HPDE6-E6E7 (cell line): ENCODE results near the gene SEMA6C.
"Not testable (repeated sequence)": the region's sequence is repeated elsewhere in the genome, so short reads cannot be mapped to it uniquely, and the experiment has no call there.

Source experiments
- DNase-seq: peaks from one replicate; pipeline ENCODE4 v3.0.0; 2011; ENCODE audit warnings: missing footprints; ENCODE audit errors: extremely low spot score

The SEMA6C gene, protein sequence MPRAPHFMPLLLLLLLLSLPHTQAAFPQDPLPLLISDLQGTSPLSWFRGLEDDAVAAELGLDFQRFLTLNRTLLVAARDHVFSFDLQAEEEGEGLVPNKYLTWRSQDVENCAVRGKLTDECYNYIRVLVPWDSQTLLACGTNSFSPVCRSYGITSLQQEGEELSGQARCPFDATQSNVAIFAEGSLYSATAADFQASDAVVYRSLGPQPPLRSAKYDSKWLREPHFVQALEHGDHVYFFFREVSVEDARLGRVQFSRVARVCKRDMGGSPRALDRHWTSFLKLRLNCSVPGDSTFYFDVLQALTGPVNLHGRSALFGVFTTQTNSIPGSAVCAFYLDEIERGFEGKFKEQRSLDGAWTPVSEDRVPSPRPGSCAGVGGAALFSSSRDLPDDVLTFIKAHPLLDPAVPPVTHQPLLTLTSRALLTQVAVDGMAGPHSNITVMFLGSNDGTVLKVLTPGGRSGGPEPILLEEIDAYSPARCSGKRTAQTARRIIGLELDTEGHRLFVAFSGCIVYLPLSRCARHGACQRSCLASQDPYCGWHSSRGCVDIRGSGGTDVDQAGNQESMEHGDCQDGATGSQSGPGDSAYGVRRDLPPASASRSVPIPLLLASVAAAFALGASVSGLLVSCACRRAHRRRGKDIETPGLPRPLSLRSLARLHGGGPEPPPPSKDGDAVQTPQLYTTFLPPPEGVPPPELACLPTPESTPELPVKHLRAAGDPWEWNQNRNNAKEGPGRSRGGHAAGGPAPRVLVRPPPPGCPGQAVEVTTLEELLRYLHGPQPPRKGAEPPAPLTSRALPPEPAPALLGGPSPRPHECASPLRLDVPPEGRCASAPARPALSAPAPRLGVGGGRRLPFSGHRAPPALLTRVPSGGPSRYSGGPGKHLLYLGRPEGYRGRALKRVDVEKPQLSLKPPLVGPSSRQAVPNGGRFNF

DNA sequence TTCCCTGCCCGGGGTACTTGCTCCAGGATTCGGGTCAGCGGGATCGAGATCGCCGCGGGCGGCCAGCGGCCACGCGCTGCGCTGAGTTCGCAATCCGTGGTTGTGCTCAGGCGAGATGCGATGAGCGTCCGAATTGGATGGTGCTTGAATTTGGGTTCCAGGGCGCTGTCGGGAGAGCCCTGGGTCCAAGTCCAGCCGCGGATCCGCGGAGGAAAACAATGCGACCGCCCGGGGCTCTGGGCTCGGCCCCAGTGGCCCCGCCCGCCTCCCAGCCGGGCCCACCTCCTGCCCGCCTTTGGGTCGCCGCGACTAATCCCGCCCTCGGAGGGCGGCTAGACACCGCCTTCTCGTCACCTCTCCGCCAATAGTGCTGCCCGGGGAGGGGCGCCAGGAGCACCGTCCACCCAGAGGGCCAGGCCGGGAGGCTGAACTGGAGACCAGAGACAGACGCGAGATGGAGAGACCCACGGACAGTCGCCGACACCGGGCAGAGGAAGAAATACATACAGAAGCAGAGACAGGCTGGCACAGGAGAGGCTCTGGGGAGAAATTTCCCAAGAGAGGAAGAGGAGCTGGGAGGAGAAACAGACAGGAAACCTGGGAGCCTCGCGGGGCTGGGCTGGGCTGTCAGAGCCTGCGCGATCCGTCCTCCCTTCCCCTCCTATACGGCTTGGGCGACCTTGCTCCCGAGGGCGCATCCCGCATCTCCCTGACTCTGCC, at the start of gene SEMA6C:
SEMA6C (minus strand) TSS at position 220 of the 720 bp plus-strand sequence. CDS start 4,010 bp downstream, outside the sequence.
- DNase-seq = peak; percentile 95

DNA sequence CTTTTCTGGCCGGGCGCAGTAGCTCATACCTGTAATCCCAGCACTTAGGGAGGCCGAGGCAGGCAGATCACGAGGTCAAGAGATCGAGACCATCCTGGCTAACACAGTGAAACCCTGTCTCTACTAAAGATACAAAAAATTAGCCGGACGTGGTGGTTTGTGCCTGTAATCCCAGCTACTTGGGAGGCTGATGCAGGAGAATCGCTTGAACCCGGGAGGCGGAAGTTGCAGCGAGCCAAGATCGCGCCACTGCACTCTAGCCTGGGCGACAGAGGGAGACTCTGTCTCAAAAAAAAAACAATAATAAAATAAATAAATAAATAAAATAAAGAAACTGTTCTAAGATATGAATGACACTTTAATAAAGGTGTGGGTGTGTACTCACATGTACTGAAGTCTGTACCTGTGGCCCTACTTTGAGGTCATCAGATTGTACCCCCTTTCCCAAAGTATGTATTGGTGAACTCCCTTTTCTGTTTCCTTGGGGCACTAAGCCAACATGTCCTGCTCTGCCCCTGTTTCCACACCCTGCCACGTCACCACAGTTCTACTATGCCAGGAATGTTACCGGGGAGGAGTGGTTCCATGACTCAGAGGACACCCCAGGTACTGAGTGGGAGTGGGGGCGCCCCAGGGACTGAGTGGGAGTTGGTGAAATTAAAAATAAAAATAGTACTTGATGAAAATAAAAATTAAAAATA, 48.6 kb upstream of the SEMA6C start:
- peak; percentile 89 for DNase-seq

DNA sequence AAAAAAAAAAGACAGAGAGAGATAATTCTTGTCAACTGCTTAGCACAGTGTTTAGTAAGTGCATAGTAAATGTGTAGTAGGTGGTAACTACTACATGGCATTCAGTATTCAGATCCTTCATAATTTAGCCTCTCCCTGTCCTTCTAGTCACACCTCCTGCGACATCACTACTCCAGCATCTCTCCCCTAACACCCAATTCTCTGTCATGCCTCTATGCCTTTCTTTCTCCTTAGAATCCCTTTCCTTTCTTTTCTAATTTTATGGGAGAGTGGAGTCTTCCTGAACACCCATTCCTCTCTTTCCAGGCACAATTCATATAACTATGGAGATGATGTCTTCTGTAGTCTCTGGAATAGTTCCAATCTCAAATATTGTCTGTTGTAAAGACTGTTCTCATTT, 47.4 kb upstream of the SEMA6C start:
- DNase-seq = no peak

DNA sequence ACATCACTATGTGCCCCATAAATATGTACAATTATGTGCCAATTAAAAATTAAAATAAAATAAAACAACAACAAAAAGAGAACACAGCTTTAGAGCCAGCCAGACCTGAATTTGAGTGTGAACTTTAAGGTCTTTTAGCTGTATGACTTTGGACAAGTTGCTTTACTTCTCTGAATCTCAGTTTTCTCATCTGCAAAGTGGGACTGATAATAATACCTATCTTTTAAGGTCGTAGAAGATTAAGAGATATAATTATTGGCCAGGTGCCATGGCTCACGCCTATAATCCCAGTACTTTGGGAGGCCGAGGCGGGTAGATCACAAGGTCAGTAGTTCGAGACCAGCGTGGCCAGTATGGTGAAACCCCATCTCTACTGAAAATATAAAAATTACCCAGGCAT, 46.9 kb upstream of the SEMA6C start:
- no peak for DNase-seq

DNA sequence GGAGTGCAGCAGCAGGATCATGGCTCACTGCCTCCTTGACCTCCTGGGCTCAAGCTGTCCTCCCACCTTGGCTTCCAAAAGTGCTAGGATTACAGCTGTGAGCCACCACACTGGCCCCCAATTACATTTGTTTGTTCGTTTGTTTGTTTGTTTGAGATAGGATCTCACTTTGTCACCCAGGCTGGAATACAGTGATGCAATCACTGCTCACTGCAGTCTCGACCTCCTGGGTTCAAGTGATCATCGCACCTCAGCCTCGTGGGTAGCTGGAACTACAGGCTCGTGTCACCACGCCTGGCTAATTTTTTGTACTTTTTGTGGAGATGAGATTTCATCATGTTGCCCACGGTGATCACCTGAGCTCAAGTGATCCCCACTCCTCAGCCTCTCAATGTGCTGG, 45.6 kb upstream of the SEMA6C start:
- no peak for DNase-seq

DNA sequence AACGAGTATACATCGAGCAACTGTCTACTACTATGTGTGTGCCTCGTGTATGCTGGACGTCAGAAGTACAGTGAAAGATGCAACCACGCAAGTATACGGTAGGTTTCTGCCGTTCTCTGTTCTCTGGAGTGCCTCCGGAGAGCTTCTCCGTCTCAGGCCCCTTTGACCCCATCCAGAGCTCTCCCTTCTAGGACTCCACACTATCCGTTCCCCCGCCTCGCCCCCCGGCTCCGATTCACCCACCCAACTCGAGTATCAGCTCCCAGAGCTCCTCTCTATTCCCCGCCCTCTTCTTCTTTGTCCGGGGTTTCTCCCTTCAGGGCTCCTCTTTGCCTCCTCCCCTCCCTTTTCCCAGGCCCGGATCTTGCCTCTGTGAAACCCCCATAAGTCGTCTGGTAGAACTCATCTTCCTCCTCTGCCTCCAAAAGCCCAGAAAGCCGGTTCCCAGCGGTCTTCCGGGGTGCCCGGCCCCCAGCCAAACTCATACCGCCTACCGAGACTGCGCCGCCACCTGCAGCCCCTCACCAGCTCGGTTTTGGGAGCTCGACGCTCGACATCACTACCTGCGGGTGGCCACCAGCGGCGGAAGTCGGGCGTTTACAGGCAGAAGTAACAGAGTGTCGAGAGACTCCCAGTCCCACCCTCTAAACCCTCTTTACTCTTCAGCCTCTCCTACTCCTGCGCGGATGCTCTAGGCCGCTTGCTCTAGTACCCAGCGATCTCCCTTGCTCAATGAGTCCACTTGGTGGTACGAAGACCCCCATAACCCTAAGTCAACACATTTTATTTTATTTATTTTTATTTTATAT, 43.4 kb upstream of the SEMA6C start, which contains the start of gene VPS72:
VPS72 (minus strand) TSS at position 561 of the 809 bp plus-strand sequence; CDS start at position 485, 76 bp downstream.
- DNase-seq = peak; percentile 83

DNA sequence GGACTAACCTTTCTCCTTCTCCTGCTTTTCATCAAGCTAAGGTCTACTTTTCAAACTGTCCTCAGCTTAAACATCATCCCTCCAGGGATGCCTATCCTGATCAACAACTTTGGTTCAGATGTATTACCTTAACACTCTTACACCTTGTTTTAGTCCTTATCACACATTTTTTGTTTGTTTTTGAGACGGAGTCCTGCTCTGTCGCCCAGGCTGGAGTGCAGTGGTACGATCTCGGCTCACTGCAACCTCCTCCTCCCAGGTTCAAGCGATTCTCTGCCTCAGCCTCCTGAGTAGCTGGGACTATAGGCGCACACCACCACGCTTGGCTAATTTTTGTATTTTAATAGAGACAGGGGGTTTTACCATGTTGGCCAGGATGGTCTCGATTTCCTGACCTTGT, 42.2 kb upstream of the SEMA6C start:
- not testable (repeated sequence) for DNase-seq

DNA sequence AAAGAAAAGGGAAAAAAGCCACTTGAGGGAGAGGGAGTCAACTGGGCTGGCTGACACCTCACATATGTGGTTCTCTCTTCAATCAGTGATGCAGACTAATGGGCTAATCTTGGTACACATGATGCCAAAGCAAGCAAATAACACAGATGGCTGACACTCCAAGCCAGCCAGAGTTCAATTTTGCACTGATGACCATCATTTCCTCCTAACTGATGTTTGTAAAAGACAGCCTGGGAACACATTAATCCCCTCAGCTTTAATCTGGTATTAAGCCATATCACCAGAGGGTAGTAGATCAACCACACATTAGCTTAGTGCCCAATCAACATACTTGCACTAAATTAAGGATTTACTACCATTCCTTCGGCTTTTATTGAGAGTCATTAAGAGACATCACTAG, 40.8 kb upstream of the SEMA6C start:
- no peak for DNase-seq

DNA sequence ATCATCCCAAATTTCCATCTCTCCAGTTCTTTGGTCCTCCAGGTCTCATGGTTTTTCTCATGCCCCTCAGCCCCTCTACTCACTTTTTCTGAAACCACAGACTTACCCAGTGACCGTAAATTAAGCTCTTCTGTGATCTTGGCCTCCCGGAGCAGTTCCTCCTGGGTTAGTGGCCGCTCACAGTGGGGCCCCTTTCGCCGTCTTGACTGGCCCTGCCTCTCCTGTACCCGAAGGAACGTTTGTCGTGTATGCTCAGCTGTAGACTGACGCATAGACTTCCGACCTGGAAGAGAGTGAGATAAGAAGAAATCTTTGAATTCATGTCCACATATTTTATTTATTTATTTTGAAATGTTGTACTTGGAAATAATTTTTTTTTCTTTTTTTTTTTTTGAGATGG, 37.8 kb upstream of the SEMA6C start:
- DNase-seq = no peak

DNA sequence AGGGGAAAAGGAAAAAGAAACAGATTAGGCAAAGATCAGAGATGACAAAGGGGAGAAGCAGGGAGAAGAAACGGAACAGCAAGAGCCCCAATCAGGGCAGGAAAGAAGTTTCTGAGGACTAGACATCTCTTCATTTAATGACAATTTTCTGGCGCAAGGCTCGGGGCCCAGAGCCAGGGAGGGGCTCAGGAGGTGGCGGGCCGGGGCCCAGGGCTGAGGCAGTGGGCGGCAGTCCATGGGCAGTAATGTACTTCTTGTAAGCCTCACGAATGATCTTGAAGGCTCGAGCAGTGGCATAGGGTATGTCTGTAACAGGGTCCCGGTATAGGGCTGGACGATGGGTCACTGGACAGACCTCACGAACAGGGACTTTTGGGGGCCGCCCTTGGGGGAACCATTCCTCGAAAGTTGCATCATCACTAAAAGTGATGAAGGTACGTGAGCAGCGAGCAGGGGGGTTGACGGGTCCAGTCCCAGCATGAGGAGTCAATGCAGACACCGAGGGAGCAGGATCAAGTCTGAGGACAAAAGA, 30.1 kb upstream of the SEMA6C start:
- no peak for DNase-seq

DNA sequence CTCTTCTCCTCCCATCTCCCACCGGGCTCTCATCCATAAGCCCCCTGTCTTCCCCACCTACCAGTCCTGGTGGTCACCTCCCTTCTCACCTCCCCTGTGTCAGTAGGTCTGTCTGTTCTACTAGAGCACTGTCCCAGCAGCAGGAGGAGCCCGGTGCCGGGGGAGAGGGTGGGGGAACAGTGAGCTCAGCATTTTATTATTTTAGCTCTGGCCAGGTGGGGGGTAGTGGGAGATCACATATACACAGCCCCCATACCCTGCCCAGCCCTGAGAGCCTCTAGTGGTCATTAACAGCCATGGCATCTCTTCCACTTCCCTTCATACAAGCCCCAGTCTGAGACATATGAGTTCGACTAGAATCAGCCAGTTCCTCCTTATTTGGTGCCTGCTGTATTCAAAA, 29.4 kb upstream of the SEMA6C start, which contains the start of gene TMOD4:
TMOD4 (minus strand) TSS at position 119 of the 400 bp plus-strand sequence. CDS start 1,106 bp downstream, outside the sequence.
- no peak for DNase-seq

DNA sequence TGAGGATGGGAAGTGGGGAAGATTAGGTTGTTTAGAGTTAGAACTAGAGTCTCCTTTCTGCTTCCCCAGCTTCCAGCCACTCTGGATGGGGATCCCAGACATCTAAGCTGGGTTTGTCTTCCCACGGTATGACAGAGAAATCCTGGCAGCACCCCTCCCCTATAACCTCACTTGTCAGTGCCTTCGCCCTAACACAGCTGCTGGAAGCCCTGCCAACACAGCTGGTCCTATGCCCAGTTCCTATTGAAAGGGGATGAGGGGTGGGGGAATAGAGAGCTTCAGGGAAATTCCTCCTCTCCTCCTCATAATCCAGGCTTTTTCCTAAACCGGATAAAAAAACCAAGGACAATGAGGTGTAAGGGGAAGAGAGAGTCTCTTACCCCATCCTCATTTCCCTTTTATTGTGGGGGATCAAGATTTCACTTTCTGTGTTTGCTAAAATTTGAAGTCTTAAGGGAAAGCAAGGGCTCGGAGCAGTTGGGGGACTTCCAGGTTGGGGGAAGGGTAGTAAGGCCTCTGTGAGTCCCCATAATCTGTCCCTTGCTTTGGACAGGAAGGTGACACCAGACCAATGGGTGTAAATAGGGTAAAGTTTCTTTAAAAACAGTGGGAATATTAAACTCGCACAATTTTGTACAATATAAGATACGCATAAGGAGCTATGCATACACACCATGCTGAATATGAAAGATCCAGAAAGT, 28.8 kb upstream of the SEMA6C start:
- no peak for DNase-seq

DNA sequence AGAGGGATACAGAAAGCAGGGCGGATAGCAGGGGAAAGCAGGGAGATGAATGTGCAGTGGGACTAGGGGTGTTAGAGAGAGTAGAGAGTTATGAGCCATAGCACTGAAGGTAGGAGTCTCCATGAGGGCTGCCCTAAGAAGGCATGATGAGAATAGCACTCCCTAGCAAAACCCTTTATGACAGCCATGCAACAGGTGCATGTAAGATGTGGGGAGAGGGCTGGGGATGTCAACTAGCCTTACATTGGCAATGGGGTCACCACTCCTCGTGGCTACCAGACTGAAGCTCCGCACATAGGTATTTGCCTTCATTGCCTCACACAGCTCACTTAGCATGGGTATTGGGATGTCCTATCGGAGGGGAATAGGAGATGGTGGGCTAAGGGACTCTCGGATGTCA, 24.8 kb upstream of the SEMA6C start:
- no peak for DNase-seq

DNA sequence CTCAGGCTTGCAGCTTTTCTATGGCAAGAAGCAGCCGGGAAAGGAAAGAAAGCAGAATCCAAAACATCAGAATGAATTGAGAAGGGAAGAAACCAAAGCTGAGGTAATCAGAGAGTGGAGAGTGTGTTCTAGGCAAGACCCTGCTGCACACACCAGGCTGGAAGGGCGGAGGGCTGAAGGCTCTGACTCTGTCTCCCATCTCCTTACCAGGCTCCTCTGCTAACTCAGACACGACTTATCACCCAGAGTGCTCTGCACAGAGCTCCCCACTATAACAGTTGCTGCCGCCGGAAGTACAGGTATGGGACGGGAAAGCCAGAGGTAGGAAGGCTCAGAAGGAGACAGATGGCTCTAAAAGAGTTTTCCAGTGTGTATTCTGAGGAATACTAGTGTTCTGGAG, 20.7 kb upstream of the SEMA6C start:
- no peak for DNase-seq

DNA sequence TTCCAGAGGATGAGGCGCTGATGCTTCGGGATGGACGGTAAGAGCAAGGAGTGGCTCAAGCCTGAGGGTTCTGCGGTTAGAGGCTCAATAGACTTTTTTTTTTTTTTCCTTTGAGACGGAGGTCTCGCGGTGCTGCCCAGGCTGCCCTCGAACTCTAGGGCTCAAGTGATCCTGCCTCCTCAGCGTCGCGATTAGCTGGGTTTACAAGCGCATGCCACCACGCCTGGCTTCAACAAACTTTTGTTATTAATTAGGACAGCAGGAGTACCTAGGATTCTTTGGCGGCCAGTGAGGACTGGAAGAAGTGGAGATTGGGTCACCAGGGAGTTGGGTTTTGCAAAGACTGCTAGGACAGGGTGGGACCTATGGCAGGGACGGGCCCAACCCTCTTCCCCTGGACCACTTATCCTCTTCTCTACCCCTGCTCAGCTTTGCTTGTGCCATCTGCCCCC, 20.1 kb upstream of the SEMA6C start:
- peak; percentile 49 for DNase-seq

DNA sequence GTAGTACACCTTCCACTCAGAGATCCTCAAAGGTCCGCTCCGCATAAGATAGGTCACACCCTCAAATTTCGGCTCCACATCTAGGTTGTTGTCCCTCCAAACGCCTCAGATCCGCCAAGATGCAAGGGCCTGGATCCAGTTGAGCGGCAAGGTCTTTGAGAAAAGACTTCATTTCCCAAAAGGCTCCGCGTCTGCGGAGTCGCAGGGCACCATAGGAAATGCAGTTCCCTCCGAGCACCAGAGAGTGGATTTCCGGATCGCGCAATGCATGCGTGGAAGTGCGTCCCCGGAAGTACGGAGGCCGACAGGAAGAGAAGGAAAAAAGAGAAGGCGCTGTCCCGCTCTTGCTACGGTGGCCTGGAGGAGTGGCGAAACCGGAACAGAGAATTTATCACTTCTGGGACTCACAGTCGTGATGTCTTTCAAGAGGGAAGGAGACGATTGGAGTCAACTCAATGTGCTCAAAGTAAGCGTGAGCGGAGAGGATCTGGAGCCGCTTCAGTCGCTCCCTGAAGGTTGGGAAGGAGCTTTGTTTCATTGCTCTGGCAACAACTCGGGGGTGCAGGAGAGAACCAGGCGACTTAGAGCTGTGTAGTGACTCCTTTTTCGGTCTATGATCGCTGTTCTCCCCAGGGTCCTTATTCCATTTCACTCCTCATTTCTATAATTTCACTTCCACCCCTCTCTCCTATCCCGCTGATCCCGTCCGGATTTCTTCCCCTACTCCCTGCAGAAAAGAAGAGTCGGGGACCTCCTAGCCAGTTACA, 19.5 kb upstream of the SEMA6C start, which contains the start of the genes LYSMD1 and SCNM1:
LYSMD1 (minus strand) TSS at position 165 of the 767 bp plus-strand sequence. CDS start 644 bp downstream, outside the sequence.
SCNM1 (plus strand) TSS at position 407 of the 767 bp plus-strand sequence; CDS start at position 416, 9 bp downstream.
- DNase-seq = peak; percentile 97

DNA sequence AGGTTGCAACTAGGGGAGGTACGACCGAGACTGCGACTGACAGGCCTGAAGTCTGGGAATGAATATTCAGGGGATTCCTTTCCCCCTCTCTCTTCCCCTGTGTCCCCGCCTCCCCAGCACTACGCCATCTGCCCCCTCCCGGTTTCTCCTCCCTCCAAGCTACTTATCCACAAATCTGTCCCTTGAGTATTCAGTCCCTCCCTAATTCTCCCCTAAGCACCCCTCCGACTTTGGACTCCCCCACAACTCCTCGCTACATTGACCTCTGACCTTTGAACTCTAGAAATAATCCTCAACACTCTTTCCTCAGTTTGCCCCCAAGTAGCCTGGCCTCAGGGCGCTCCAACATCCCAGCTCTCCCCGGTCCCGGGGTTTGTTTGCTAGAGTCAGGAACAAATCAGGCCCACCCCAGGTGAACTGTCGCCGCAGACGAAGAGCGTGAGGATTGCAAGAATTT, 18.9 kb upstream of the SEMA6C start:
- DNase-seq = no peak

DNA sequence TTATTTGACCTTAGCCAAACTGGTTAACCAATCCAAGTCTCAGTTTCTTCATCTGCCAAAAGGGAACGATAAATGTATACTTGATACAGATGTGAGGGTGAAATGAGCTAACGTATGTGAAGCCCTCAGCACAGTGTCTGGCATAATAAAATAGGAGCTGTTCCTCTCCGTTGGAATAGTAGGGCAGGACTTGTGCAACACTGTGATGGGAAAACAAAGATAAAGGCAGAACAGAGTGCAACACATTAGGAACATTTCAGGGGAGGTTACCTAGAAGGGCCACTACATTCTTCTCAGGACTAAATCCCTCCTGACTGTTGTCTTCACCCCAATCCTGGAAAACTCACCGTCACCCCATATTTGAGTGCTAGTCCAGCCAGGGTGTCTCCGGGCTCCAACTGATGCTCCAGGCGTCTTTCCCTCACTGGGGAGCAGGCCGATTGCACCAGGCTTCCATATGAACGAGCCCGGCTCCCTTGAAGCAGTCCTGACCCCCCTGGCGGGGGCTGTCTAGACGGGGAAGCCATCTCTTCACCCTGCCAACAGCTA, 18.4 kb upstream of the SEMA6C start:
- no peak for DNase-seq
